HG02588 (cell line): Measurements from ENCODE around the gene CA5B.
"Not testable (repeated sequence)": the region's sequence is repeated elsewhere in the genome, so short reads cannot be mapped to it uniquely, and the experiment has no call there.

ENCODE experiments used
- ATAC-seq: cut with Tn5 transposase; IDR thresholded peaks from one replicate; pipeline ENCODE4 v1.9.1; 2021; ENCODE audit warnings: mild to moderate bottlenecking, moderate library complexity; ENCODE audit not compliant: unreplicated experiment

The CA5B gene

GRCh38 chrX:15747626-15748173 is 9.6 kb downstream of the CA5B start:
- no peak for ATAC-seq

GRCh38 chrX:15748841-15749240 is 10.8 kb downstream of the CA5B start:
- no peak for ATAC-seq

- ATAC-seq, result peak; percentile 78
These were observed 11.9 kb downstream of the CA5B start for GRCh38 chrX:15749642-15750610.

GRCh38 chrX:15750611-15751154 is 12.6 kb downstream of the CA5B start:
- ATAC-seq, result no peak

- ATAC-seq, result no peak
These were observed 13.2 kb downstream of the CA5B start for GRCh38 chrX:15751155-15751819.

GRCh38 chrX:15755091-15755490 is 17.0 kb downstream of the CA5B start:
- no peak for ATAC-seq

- ATAC-seq, result no peak
These were observed 20.1 kb downstream of the CA5B start for GRCh38 chrX:15758140-15758539.

GRCh38 chrX:15759886-15760285 is 21.8 kb downstream of the CA5B start:
- ATAC-seq, result not testable (repeated sequence)

- ATAC-seq, result no peak
These were observed 23.6 kb downstream of the CA5B start for GRCh38 chrX:15761564-15762191.

GRCh38 chrX:15769300-15769954 is 31.4 kb downstream of the CA5B start:
- ATAC-seq, result no peak

- ATAC-seq, result peak; percentile 68
These were observed 44.1 kb downstream of the CA5B start for GRCh38 chrX:15781961-15782699.

GRCh38 chrX:15785176-15785750 is 47.2 kb downstream of the CA5B start:
- ATAC-seq, result no peak

- ATAC-seq, result no peak
These were observed 48.8 kb downstream of the CA5B start for GRCh38 chrX:15786915-15787314.

GRCh38 chrX:15789979-15790768 is 52.1 kb downstream of the CA5B start, which contains the start of gene ZRSR2:
Gene ZRSR2 (plus strand): TSS chrX:15790484. CDS start chrX:15790496, 12 bp downstream.
- peak; percentile 94 for ATAC-seq

- ATAC-seq, result peak; percentile 15
These were observed 52.8 kb downstream of the CA5B start for GRCh38 chrX:15790769-15791290.

- ATAC-seq, result no peak
These were observed 59.6 kb downstream of the CA5B start for GRCh38 chrX:15797707-15798106.

- ATAC-seq, result no peak
These were observed 66.5 kb downstream of the CA5B start for GRCh38 chrX:15804563-15804962.

- ATAC-seq, result no peak
These were observed 70.2 kb downstream of the CA5B start for GRCh38 chrX:15808254-15808653.
